ENCODE measurements around the gene ATP2B1.
"Not testable (repeated sequence)": the region's sequence is repeated elsewhere in the genome, so short reads cannot be mapped to it uniquely, and the experiment has no call there.

ATP2B1 gene

GRCh38 chr12:89698607-89699006, 10.0 kb downstream of the ATP2B1 start:
- Histone ChIP-seq H3K36me3 (ENCODE audit: control insufficient read depth, insufficient read depth, low read length) (no peaks in the 10 kb centered on the region; the same call in 1 of the 2 replicates), H3K27me3 (replicated peaks; ENCODE audit: control insufficient read depth, insufficient read depth, low read length) (no peaks in the 10 kb centered on the region), H3K4me3 (replicated peaks; ENCODE audit: low read depth, low read length) (no peak overlapping the region)
- no peak for DNase-seq (ENCODE audit: extremely low read depth, insufficient read length)
- no peak for TF ChIP-seq CTCF (IDR thresholded peaks at IDR 0.05; ENCODE audit: insufficient read depth, low read length, poor library complexity, severe bottlenecking)

GRCh38 chr12:89697728-89698127, 10.9 kb downstream of the ATP2B1 start:
- DNase-seq (ENCODE audit: extremely low read depth, insufficient read length); H3K36me3 ChIP-seq (ENCODE audit: control insufficient read depth, insufficient read depth, low read length): not testable (repeated sequence)

GRCh38 chr12:89697296-89697695, 11.3 kb downstream of the ATP2B1 start:
- DNase-seq (ENCODE audit: extremely low read depth, insufficient read length), result no peak
- no peak for TF ChIP-seq CTCF (IDR thresholded peaks at IDR 0.05; ENCODE audit: insufficient read depth, low read length, poor library complexity, severe bottlenecking)
- no peaks in the 10 kb centered on the region for H3K27me3 ChIP-seq (replicated peaks; ENCODE audit: control insufficient read depth, insufficient read depth, low read length)
- H3K36me3 ChIP-seq (ENCODE audit: control insufficient read depth, insufficient read depth, low read length), result no peaks in the 10 kb centered on the region; the same call in 1 of the 2 replicates
- no peak overlapping the region for H3K4me3 ChIP-seq (replicated peaks; ENCODE audit: low read depth, low read length)

More at GRCh38 chr12:89697728-89698127, 10.9 kb downstream of the ATP2B1 start:
- not testable (repeated sequence) for H3K27me3 ChIP-seq (replicated peaks; ENCODE audit: control insufficient read depth, insufficient read depth, low read length); H3K4me3 ChIP-seq (replicated peaks; ENCODE audit: low read depth, low read length)

- Histone ChIP-seq H3K27me3 (replicated peaks; ENCODE audit: control insufficient read depth, insufficient read depth, low read length) (no peaks in the 10 kb centered on the region), H3K4me3 (replicated peaks; ENCODE audit: low read depth, low read length) (no peak overlapping the region), H3K36me3 (ENCODE audit: control insufficient read depth, insufficient read depth, low read length) (no peaks in the 10 kb centered on the region; the same call in 1 of the 2 replicates)
- no peak for TF ChIP-seq CTCF (IDR thresholded peaks at IDR 0.05; ENCODE audit: insufficient read depth, low read length, poor library complexity, severe bottlenecking)
- DNase-seq (ENCODE audit: extremely low read depth, insufficient read length), result no peak
Observed at GRCh38 chr12:89695830-89696229, 12.8 kb downstream of the ATP2B1 start.

GRCh38 chr12:89695100-89695499, 13.5 kb downstream of the ATP2B1 start:
- no peak for DNase-seq (ENCODE audit: extremely low read depth, insufficient read length)
- TF ChIP-seq CTCF (IDR thresholded peaks at IDR 0.05; ENCODE audit: insufficient read depth, low read length, poor library complexity, severe bottlenecking), result no peak

GRCh38 chr12:89694542-89694941, 14.1 kb downstream of the ATP2B1 start:
- no peak for TF ChIP-seq CTCF (IDR thresholded peaks at IDR 0.05; ENCODE audit: insufficient read depth, low read length, poor library complexity, severe bottlenecking)
- Histone ChIP-seq H3K4me3 (replicated peaks; ENCODE audit: low read depth, low read length) (no peak overlapping the region), H3K36me3 (ENCODE audit: control insufficient read depth, insufficient read depth, low read length) (no peaks in the 10 kb centered on the region; the same call in 1 of the 2 replicates), H3K27me3 (replicated peaks; ENCODE audit: control insufficient read depth, insufficient read depth, low read length) (no peaks in the 10 kb centered on the region)
- DNase-seq (ENCODE audit: extremely low read depth, insufficient read length), result no peak

More at GRCh38 chr12:89695100-89695499, 13.5 kb downstream of the ATP2B1 start:
- H3K27me3 ChIP-seq (replicated peaks; ENCODE audit: control insufficient read depth, insufficient read depth, low read length), result no peaks in the 10 kb centered on the region
- H3K4me3 ChIP-seq (replicated peaks; ENCODE audit: low read depth, low read length), result no peak overlapping the region
- no peaks in the 10 kb centered on the region; the same call in 1 of the 2 replicates for H3K36me3 ChIP-seq (ENCODE audit: control insufficient read depth, insufficient read depth, low read length)
